HG03439 (cell line): ENCODE results near the gene ZDHHC19.
A peak's percentile ranks its signal among the peaks of the same experiment; 100 is the strongest.
"Not testable (repeated sequence)": the region's sequence is repeated elsewhere in the genome, so short reads cannot be mapped to it uniquely, and the experiment has no call there.

Experiments
- ATAC-seq: cut with Tn5 transposase; IDR thresholded peaks from one replicate; pipeline ENCODE4 v1.9.1; 2021; ENCODE audit warnings: mild to moderate bottlenecking, moderate library complexity; ENCODE audit not compliant: unreplicated experiment

Gene ZDHHC19

DNA sequence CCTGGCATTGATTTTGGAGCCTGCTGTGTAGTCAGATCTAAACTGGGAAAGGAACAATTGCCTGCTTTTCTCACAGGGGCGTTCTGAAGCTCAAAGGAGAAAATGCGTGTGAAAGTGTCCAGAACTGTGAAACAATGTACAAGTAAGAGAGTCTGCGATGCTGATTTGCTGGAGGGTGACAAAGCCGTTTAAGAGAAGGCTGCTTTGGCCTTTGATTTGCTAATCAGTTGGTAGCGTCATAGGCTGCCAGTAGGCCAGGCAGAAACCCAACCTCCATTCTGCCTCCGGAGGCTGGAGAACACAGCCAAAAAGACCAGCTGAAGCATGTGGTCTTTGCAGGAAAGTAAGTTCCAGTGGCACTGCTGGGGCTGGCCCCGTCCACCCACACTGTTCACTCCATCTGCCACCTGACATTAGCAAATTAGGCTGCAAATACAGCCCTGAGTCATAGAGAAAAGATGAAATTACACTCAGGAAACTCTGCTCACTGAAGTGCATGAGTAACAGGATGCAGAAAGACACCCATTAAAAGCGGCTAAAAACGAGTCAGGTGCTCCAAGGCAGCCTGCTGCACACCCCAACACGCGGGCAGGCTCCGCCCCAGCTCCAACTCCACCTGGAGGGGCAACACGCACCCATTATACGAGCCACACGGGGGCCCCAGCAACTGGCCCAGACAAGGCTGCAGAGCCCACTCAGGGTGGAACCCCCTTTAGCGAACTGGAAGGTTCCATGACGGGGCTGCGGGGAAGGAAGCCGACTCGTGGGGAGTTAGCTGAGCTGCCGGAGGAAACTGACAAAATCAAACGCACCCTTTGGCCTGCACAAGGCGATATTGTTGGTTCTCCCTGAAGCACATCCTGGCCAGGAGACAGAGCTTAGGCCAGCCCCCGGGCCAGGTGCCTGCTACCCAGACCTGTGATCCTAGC lies 31.6 kb downstream of the ZDHHC19 start:
- peak; percentile 64 for ATAC-seq

DNA sequence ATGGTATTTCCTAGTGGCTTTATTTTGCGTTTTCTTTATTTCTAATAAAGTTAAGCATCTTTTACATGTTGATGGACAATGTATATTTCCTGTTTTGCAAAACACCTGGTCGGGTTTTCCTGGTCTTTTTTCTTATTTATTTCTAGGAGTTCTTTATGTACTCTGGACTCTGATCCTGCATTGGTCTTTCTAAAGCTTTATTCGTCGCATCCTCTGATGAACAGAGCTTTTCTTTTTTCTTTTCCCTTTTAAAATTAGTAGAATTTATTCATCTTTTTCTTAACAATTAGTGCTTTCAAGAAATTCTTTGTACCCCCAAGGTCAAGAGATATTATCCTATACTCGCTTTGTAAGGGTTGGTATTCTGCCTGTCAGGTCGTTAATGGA lies 32.2 kb downstream of the ZDHHC19 start:
- no peak for ATAC-seq

DNA sequence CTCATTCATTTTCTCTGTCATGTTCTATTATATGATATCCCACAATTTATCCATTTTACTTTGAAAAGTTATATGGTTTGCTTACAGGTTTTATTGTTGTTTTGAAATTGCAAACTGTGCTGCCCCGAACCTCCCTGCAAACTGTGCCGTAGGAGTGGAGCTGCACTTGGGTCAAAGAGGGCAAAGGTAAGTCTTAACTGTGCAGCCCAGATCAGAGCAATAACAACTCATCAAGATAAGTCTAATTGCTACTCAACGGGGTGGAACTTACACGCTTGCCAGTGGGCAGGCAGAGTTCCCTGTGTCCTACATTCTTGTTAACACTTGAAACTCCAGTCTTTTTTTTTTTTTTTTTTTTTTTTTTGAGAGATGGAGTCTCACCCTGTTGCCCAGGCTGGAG lies 33.2 kb downstream of the ZDHHC19 start:
- no peak for ATAC-seq

DNA sequence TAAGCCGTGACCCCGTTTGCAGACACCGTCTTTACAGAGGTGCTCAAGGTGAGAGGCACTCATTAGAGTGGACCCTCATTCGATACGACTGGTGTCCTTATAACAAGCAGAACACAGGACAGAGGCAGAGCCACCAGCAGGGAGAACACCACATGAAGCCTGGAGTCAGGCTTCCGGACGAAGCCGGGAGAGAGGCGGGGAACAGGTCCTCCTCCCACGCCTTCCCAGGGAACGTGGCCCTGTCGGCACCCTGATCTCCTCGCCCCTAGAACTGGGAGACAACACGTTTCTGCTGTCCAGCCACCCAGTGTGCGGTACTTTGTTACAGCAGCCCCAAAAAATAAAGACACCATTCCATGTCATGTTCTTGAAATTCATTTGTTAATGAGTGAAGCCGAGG lies 33.6 kb downstream of the ZDHHC19 start:
- no peak for ATAC-seq

DNA sequence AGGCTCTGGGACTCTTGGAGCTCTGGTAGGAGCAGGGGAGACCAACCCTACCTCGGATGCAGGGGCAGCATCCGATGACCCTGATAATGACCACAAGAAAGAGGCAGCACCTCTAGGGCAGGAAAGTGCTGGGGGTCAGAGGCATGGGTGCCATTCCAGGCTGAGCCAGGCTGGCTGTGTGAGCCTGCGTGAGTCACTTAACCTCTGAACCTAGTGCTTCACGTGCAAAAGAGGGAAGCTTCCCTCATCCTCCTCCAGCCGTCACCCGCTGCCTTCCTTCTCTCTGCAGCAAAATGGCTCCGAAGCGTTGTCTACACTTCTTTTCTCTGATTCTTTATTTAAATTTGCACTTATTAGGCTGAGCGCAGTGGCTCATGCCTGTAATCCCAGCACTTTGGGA lies 35.5 kb downstream of the ZDHHC19 start:
- no peak for ATAC-seq

DNA sequence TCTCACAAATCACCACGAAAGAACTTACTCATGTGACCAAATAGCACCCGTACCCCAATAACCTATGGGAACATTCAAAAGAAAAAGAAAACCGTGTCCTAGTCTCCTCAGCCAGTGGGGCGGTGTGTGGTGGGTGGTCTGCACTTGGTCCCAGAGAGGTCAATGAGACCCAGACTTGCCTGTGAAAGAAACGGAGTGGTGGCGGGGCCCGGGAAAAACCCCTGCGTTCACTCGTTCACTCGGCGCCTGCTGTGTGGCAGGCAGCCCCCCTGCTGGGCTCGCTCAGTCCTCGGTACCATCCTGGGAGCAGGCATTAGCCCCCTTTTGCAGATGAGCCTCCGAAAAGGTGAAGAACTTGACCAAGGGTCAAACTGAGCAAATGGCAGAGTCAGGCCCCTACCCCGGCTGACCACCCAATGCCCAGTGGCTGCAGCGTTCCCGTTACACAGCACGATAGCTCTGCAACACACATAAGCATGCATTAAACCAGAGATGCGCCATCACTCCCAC lies 36.0 kb downstream of the ZDHHC19 start:
- ATAC-seq: no peak

DNA sequence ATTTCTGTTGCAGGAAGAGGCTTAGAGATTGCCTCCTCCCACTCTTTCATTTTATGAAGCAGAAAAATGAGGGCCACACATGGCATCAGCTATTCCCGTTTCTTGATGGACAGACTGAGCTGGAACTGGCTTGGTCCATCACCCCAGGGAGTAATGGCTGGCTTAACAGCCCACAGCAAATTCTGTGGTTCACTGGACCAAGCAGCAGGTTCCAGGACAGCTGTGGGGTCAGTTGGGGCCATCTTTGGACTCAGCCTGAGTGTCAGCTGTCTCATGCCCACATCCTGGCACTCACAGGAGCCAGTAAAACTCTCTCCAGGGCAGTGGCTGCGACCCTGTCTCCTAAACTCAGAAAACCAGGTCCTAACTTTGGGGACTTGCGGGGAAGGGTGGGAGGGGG lies 36.5 kb downstream of the ZDHHC19 start:
- no peak for ATAC-seq

DNA sequence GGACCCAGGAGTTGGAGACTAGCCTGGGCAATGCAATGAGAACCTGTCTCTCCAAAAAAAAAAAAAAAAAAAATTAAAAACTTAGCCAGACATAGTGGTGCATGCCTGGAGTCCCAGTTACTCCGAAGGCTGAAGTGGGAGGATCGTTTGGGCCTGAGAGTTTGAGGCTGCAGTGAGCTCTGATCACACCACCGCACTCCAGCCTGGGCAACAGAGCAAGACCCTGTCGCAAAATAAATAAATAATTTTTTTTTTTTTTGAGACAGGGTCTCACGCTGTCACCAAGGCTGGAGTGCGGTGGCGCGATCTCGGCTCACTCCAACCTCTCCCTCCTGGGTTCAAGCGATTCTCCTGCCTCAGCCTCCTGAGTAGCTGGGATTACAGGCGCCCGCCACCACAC lies 40.9 kb downstream of the ZDHHC19 start:
- not testable (repeated sequence) for ATAC-seq

DNA sequence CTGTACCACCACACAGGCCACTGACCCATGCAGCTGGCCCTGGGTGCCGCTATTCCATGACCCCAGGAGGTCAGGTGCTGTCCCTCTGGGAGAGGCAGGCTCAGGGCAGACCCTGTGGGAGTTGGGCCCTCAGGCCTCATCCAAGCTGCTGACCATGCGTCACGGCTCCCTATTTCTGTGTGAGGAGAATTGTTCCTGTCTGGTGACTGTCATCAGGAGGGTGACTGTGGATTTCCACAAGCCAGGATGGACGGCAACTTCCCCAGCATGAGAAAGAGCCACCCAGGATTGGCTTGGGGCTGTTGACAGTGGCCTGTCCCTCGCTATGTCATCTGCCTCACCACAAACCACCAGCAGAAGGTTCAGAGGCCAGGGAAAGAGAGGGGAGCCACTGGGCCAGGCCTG lies 41.4 kb downstream of the ZDHHC19 start:
- ATAC-seq: no peak

DNA sequence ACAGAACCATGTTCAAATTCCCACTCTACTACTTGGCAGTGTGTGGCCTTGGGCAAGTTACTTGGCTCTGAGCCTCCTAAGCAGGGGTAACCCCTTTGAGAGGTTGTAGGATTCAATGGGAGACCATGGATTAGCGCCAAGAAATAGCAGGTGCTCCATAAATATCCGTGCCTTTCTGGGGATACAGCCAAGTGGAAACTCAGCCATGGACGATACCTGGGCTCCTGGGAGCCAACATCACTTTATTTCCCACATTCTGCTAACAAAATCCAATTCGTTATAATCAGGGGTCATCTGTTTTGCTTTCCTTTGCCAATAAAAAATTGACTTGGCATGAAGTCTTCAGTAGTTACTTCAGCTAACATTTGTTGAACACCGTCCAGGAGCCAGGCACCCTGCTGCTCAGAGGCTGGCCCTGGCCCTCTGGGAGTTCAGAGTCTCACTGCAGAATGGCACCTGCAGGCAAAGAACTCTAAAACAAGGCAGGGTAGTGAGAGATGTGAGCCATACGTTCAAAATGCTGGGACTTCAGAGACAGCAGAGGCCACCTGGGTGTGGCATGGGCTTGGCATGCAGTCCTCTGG lies 42.3 kb downstream of the ZDHHC19 start:
- ATAC-seq: no peak

DNA sequence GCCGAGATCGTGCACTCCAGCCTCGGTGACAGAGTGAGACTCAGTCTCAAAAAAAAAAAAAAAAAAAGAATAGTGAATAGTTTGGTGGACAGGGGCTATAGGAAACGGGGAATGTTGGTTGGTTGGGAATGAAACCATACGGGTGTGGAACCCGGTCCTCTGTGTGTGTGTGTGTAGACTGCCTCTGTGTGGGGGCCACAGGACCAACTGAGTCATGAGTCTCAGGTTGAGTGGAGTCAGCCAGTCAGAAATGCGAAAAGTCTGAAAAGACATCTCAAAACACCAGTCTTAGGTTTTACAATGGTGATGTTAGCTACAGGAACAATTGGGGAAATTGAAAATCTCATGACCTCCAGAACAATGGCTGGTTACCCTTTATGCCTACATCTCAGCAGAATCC lies 44.5 kb downstream of the ZDHHC19 start:
- no peak for ATAC-seq

DNA sequence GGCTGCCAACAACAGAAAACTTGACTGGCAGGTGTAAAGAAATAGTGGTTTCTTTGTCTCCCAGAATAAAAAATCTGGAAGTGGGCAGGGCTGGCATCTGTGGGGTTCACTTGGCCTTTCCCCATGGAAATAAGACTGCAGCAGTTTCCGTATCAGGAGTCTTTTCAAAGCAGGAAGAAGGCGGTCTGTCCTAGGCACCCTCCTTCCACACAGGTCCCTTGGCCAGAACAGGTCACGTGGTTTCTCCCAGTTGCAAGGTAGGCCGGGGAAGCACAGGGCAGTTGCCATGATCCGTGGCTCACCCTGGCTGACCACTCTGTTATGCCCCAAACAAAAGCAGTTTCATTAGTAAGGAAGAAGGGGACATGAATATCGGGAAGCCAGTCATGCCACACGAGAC lies 45.4 kb downstream of the ZDHHC19 start:
- ATAC-seq: no peak

DNA sequence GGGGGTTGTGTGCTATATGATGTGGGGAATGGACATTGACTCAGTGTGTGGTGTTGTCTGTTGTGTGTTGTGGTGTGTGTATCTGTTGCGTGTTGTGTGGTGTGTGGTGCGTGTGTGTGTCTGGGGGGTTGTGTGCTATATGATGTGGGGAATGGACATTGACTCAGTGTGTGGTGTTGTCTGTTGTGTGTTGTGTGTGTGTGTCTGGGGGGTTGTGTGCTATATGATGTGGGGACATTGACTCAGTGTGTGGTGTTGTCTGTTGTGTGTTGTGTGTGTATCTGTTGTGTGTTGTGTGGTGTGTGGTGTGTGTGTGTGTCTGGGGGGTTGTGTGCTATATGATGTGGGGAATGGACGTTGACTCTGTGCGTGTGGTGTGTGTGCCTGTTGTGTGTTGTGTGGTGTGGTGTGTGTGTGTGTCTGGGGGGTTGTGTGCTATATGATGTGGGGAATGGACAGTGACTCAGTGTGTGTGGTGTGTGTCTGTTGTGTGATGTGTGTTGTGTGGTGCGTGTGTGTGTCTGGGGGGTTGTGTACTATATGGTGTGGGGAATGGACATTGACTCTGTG lies 46.1 kb downstream of the ZDHHC19 start:
- ATAC-seq: not testable (repeated sequence)

DNA sequence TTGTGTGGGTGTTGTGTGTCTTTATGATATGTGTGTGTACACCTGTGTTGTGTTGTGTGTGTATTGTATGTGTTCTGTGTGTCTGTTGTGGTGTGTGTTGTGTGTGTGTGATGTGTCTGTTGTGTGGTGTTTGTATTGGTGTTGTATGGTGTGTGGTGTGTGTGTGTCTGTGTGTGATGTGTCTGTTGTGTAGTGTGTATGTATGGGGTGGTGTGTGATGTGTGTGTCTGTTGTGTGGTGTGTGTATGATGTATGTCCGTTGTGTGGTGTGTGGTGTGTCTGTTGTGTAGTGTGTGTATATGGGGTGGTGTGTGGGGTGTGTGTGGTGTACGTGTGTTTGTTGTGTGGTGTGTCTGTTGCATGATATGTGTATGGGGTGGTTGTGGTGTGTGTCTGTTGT lies 46.6 kb downstream of the ZDHHC19 start:
- no peak for ATAC-seq

DNA sequence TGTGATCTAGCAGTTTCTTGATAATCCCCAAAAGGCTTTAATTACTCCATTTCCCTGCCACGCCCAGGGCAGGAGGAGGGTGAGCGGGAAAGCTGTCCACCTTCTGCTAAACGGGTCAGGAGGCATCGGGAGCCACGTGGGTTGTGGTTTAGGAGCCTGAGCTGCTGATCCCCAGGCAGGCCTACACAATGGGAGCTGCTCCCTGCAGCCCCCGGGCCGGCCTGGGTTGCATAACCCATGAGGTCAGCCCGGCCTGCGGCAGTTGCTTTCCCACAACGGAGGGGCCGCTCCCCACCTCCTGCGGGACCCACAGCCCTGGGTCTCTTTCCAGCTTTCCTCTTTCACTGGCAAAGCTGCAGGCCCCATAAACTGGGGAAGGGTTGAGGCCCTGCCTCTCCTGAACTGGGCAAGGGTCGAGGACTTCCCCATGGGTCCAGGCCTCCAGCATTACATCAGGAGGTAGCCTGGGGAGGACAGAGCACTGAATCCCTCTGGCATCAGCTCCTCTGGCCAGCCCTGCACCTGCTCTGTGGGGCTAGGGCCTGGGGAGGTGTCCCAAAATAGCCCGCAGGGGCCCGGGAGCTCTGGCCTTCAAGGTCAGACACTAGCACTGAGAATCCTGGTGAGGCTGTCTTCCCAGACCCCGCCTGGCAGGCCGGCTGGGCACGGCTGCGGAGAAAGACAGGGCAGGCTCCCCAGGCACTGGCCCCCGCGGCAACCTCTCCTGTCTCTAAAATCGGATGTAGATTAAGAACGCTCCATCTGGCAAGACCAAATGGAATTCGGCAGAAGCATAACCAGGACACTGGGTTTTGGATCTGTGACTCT lies 47.3 kb downstream of the ZDHHC19 start:
- ATAC-seq: no peak

DNA sequence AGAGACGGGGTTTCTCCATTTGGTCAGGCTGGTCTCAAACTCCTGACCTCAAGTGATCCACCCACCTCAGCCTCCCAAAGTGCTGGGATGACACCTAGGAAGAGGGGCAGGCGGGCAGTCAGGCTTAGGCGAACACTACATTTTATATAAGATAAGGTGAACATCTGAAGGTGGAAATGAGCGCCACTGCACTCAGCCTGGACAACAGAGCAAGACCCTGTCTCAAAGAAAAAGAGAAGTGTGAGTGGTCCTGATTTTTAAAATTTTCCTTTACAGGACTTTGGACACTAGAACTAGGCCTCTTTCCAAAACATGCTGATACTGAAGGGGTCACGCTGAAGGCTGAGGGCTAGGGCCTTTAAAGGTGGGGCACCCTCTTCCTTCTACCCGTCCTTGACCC lies 48.0 kb downstream of the ZDHHC19 start:
- ATAC-seq: no peak

DNA sequence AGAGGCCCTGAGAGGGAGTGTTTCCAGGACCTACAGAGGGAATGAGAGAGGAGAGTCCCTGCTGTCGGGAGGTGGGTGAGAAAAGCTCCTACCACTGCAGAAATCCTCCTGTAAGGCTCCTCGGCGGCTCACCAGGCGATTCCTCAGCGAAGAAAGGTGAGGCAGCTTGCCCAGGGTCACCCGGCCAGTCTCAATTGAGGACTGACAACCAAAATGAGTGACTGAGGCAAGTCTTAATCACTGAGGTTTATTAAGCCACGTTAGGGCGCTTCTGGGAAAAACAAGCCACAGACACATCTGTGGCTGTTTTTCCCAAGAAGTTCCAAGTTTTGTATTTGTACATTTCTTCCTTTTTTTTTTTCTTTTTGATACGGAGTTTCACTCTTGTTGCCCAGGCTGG lies 48.5 kb downstream of the ZDHHC19 start:
- ATAC-seq: no peak

DNA sequence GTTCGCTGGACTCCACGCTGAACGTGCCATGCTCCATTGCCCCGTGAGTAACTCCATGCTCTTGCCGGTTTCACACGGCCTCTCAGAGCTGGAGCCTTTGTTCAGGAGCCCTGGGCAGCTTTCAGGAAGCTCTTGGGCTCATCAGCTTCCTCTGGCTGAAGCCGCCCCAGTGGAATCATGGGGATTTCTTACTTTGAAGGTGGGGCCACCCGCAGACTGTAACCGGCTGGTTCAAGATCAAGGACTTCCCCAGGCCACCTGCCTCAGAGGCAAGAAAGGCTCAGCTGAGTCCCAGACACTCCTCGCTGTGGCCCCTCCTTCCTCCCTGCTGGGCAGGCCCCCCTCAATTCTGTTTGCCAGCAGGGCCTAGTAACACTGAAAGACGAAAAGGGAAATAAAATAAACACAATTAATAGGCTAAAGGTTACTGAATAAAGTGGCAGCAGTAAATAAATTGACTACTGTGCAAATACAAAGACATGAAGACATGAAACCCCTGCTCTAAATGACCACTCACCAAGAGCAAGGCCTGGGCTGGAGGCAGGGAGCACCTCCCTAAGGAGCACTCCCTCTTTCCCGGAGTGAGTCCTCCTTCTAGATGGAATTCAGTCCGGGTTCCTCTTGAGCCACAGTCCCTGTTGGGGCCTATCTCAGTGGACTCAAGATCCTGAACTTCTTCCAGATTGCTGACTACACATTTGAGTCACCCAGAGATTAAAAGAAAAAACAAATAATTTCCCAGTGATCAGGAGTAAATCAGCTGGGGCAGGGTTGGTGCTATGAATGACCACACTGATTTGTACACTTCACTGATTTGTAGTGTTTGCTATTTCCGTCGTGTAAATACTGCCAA lies 51.0 kb downstream of the ZDHHC19 start:
- peak; percentile 83 for ATAC-seq

DNA sequence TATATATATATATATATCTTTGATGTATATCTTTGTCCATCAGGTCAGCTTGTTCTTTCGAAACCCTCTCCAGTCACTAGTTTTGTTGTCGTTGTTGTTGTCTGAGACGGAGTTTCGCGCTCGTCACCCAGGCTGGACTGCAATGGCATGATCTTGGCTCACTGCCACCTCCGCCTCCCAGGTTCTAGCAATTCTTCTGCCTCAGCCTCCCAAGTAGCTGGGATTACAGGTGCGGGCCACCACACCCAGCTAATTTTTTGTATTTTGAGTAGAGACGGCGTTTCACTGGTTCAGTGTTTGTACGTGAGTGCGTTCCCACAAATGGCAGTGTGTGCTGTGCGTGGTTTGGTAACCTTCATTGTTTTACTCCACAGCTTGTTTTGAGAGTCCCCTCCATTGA lies 51.7 kb downstream of the ZDHHC19 start:
- ATAC-seq: no peak

DNA sequence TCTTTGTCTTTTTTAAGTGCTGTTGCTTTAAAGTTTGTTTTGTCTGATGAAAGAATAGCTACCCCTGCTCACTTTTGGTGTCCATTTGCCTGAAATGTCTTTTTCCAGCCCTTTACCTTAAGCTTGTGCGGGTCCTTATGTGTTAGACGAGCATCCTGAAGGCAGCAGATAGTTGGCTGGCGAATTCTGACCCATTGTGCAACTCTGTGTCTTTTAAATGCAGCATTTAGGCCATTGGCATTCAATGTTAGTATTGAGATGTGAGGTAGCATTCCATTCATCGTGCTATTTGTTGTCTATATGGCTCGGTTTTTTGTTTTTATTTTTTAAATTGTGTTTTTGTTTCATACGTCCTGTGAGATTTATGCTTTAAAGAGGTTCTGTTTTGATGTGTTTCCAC lies 55.0 kb downstream of the ZDHHC19 start:
- ATAC-seq: no peak
